ENCODE measurements around the gene SSNA1.

The SSNA1 gene

DNA sequence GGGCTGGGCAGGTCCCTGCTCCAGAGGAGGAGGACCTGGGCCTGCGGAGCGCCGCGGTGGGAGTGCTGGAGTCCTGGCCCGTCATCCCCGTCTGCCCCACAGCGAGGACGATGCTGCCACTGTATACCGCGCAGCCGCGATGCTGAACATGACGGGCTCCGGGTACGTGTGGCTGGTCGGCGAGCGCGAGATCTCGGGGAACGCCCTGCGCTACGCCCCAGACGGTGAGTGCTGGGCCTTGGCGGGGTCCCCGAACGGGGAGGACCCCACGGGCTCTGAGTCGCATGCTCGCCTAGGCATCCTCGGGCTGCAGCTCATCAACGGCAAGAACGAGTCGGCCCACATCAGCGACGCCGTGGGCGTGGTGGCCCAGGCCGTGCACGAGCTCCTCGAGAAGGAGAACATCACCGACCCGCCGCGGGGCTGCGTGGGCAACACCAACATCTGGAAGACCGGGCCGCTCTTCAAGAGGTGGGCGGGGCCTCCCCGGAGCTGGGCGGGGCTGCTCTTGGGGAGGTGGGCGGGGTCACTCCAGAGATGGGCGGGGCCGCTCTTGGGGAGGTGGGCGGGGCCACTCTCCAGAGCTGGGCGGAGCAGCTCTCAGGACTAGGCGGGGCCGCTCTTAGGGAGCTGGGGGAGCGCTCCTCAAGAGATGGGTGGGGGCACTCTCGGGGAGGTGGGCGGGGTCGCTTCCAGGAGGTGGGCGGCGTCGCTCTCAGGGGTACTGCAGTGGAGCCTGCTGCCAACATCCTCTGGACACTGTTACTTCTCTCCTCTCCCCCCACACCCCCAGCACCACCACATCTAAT is 31.7 kb upstream of the SSNA1 start:
- no peak for FAIRE-seq

DNA sequence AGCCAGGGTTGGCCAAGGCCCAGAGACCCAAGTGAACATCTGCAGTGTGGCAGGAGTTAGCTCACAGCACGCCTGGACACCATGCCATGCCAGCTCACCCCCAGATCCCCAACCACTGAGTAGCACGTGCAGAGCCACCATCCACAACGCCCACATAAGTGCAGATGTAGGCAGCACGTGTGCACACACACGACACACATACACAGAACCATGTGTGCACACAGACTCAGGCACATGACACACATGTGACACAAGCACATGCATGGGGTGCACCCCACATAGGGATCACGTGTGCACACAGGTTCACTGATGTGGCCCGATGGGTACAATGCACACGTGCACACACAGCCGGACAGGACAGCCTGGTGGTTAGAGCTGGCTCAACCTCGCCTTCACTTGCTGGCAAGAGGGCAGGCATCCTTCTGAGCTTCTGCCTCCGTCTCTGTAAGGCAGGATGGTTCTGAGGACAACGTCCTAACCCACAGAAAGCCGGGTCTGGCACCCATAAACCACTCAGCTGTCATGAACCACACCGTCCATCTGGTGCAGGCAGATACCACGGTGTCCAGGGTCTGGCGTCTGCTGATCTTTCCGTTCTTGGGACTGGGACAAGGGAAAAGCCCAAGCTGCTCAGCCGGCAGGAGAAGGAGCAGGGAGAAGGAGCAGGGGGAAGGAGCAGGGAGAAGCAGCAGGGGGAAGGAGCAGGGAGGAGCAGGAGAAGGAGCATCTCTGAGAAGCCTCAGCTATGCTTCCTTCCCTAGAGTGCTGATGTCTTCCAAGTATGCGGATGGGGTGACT is 30.7 kb upstream of the SSNA1 start:
- FAIRE-seq = no peak

DNA sequence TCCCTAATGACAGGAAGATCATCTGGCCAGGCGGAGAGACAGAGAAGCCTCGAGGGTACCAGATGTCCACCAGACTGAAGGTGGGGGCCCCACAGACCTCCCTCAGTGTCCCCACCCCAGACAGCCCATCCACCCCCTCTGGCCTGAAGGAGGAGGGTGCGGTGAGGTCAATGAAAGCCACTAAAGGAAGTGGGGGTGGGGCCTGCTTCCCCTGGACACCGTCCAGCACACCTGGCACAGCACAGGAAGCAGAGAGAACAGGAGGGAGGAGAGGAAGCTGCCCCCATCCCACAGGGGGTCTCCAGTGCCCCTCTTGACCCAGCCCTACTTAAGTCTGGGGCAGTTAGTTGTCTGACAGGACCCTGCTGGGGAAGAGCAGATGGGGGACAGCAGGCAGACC is 29.9 kb upstream of the SSNA1 start:
- no peak for FAIRE-seq

DNA sequence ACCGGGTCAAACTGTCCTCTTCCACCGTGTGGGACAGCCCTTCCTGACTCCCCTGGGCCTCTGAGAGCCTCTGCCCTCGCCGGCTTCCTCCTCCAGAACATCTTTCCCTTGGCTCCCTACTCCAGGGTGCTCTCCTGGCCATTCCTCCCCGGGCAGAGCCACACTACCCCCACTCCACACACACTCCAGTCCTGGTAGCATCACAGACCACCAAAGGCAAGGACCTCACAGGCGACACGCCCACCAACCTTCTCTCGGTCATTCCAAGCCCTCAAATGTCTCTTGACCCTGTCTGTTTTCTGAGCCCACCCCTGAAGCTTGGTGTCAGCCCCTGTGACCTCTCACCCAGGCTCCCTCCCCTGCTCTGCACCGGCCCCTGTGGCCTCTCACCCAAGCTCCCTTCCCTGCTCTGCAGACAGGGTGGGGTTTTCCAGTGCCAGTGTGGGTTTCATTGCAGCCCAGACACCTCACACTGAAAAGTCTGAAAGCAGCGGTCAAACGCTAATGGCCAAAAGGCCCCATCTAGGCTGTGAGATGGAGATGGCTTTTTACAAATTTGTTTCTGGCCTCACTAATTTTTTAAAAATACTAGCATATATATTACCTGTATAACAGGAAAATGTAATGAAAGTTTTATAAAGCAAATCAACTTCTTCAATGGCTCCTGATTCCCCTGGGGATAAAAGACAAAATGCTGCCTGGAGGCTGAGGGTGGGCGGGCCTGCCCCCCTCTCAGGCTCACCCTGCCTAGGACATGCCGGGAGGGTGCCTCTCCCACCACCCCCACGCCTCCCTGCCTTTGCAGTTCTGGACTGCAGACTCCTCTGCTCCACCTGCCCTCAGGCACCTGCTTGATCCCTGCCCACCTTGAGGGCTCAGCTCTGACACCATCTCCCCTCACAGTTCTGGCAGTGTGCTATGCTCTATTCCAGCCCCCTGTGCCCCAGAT is 29.1 kb upstream of the SSNA1 start:
- FAIRE-seq = no peak

DNA sequence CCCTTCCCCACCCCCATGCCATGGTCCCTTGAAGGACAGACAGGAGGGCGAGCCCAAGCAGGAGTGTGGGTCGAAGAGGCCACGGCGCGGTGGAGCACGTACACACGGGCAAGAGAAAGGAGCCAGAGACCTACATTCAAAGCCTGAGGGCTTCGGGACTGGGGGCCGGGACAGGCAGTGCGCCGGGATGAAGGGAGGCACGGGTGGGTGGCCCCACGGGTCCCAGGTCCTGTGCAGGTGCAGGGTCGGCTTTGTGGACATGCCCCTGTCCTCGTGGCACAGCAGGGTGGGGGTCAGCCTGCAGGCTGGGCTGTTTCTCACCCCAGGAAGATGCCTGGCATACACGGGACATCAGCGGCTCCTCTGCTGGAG is 28.4 kb upstream of the SSNA1 start:
- FAIRE-seq = no peak

DNA sequence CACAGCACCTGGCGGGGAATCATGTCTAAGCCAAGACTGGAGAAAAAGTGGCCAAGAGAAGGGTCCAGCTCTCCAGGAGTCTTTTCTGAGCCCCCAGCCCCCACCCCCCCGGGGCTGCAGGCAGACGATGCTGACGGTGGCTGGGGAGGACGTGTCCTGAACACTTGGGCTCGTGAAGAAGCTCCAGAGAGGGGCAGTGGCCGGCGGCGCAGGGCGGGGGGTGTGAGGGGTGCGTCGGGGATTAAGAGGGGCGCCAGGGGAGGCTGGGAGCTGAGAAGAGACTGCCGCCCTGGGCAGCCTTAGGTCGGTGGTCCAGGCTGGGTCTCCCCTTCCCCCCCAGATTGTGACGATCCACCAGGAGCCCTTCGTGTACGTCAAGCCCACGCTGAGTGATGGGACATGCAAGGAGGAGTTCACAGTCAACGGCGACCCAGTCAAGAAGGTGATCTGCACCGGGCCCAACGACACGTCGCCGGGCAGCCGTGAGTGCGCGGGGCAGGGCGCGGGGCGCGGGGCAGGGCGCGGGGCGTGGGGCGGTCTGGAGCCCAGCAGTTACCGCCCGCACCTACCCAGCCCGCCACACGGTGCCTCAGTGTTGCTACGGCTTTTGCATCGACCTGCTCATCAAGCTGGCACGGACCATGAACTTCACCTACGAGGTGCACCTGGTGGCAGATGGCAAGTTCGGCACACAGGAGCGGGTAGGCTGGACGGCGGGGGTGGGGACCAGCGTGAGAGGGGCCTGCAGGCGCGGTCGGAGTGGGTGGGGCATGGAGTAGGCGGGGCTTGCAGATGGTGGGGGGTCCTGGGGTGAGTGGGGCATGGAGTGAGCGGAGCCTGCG is 27.5 kb upstream of the SSNA1 start:
- no peak for FAIRE-seq

DNA sequence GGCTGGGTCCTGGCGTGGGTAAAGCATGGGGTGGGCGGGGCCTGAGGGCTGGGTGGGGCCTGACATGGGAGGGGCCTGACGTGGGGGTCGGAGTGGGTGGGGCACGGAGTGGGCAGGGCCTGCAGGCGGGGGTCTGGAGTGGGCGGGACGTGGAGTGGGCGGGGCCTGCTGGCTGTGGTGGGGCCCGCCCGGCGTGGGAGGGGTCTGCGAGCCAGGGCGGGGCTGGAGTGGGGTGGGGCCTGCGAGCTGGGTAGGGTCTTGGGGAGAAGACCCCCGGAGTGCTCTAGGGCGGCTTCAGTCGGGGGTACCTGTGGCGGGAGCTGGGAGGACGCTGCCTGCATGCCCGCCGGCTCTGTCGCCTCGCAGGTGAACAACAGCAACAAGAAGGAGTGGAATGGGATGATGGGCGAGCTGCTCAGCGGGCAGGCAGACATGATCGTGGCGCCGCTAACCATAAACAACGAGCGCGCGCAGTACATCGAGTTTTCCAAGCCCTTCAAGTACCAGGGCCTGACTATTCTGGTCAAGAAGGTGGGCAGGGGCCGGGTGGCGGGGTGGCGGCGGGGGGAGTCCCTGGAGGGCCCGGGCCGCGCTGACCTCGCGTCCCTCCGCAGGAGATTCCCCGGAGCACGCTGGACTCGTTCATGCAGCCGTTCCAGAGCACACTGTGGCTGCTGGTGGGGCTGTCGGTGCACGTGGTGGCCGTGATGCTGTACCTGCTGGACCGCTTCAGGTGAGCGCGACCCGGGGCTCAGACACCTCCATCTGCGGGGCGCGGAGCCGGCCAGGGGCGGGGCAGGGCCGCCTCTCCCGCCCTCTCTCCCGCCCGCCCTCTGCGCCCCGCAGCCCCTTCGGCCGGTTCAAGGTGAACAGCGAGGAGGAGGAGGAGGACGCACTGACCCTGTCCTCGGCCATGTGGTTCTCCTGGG is 26.7 kb upstream of the SSNA1 start:
- no peak for FAIRE-seq

DNA sequence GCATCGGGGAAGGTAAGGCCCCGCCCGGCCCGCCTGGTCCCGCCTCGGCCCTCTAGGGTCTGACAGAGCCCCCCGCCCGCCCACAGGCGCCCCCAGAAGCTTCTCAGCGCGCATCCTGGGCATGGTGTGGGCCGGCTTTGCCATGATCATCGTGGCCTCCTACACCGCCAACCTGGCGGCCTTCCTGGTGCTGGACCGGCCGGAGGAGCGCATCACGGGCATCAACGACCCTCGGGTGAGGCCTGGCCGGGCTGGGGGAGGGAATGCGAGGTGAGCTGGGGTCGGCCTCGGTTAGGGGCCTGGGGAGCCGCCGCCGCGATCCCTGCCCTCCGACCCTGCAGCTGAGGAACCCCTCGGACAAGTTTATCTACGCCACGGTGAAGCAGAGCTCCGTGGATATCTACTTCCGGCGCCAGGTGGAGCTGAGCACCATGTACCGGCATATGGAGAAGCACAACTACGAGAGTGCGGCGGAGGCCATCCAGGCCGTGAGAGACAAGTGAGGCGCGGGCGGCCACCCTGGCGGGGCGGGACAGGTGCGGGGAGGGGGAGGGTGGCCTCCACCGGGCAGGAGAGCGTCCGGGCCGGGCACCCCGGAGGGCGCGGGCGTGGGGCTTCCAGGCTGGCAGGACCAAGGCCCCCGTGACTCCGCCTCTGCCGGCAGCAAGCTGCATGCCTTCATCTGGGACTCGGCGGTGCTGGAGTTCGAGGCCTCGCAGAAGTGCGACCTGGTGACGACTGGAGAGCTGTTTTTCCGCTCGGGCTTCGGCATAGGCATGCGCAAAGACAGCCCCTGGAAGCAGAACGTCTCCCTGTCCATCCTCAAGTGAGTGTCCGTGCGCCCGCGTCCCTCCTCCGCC is 25.7 kb upstream of the SSNA1 start:
- FAIRE-seq = no peak

DNA sequence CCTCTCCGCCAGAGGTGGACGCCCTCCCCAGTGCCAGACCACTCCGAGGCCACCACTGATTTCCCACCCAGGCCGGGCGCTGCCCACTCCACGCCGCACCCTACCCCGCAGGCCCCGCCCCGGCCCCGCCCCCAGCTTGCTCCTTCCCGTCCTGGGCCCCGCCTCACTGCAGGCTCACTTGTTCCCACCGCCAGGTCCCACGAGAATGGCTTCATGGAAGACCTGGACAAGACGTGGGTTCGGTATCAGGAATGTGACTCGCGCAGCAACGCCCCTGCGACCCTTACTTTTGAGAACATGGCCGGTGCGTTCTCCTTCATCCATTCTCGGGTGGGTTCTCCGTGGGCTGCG is 25.1 kb upstream of the SSNA1 start:
- no peak for FAIRE-seq

DNA sequence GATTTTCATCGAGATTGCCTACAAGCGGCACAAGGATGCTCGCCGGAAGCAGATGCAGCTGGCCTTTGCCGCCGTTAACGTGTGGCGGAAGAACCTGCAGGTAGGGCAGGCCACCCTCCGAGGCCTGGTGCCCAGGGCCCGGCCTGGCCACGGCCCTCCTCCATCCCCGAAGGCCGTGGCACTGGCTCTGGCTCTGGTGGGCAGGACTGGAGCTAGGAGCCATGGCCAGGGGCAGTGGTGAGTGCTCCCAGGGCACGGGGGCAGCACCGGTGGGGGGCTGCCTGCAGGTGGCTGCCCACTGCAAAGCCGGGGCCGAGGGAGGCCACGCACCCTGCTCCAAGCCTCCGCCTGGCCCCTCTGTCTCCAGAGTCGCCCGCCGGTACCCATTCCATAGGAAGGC is 24.7 kb upstream of the SSNA1 start:
- FAIRE-seq = no peak

DNA sequence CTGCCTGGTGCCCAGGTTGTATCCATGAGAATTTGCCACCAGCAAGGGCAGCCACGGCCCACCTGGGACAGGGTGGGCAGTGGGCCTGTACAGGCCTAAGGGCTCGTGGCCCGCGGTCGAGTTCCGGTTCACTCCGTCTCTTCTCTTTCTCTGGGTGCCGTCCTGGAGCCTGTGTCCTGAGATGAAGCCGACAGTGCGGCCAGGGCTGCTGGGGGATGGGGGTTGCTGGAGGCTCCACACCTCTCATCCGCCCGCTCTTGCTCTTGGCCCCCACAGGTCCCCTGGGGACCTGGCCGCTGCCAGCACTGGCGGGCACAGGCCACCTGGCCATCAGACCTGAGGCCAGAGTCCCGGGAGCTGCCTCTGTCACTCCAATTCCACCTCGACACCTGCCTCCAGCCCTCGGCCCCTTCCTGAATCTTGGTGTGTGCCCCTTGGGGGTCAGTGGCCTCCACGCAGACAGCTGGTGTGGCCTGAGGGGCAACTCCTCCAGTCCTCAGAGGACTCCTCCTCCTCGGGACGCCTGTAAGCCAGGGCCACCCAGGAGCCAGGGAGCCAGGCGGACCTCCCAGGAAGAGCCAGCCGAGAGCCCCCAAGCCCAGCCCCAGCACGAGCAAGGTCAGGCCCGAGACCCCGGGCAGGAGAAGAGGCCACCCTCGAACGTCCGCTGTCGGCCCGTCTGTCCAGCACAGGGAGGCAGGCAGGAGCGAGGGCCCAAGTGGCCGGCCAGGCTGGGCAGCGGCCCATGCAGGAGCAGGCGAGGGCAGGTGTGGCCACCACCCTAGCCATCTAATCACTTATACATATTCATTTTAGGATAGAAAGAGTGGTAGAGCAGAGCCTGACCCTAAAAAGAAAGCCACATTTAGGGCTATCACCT is 23.9 kb upstream of the SSNA1 start:
- FAIRE-seq = no peak

DNA sequence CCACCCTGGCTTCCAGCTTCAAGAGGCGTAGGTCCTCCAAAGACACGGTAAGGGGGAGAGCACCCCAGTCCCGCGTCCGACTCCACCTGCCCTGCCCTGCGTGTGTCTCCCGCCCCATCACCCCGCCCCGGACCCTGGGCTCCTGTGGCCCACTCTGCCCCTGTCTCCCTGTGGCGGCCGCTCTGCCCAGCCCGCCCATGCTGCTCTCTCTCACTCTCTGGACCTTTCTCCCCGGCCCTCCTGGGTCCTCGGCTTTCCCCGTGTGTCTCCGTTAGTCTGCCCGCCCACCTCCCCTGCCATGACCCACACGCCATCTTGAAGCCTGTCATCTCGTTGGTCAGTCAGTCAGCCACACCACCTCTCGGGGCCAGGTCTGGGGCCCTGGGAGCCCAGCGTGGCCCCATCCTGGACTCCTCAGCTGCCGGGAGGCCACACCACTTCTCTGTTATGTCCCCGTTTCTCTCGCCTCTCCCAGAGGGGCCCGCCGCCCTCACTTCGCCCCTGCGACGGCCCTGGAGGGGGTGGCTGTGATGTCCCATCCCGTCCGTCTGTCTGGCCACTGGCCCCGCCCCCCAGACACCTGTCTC is 23.1 kb upstream of the SSNA1 start:
- FAIRE-seq = no peak

DNA sequence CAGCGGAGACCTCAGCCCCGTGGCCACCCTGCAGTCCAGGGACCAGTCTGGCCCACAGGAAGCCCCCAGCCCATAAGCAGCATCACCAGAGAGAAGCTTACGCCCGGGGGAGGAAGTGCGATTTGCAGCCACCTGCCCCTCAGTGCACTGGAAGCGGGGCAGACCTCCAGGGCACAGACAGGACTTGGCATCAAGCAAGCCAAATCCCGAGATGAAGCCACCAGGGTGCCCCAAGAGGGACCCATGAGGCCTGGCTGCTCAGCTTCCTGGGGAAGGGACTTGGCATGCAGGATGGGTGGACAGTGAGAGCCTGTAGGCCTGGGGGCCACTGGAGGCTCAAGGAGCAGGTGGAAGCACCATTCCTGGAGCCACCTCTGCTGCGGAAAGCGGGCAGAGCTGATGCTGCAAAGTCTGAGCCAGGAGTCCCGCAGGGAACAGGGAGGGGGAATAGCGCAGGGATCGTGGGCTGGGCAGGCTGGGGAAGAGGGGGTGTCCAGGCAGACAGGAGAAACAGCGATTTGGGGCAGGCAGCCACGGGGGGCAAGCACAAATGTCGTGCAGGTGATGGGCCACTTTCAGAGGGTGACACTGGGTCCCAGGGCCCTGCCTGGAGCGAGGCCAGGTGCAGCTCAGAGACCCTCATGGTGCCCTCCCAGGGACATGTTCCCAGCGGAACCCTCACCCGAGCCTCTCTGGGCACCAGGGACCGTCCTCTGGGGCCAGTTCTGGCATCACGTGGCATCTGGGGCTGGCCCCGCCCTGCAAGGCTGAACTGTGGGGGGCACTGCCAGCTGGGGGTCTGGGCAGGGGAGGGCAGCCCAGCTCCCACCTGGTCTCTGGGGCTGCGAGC is 21.9 kb upstream of the SSNA1 start:
- no peak for FAIRE-seq

DNA sequence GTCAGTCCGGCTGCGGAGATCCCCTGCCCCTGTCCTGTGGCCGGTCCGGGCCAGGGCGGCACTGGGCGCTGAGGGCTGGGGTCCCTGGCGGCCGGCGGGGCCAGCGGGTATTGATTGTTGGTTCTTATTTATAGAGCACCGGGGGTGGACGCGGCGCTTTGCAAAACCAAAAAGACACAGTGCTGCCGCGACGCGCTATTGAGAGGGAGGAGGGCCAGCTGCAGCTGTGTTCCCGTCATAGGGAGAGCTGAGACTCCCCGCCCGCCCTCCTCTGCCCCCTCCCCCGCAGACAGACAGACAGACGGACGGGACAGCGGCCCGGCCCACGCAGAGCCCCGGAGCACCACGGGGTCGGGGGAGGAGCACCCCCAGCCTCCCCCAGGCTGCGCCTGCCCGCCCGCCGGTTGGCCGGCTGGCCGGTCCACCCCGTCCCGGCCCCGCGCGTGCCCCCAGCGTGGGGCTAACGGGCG is 21.2 kb upstream of the SSNA1 start:
- FAIRE-seq = no peak

DNA sequence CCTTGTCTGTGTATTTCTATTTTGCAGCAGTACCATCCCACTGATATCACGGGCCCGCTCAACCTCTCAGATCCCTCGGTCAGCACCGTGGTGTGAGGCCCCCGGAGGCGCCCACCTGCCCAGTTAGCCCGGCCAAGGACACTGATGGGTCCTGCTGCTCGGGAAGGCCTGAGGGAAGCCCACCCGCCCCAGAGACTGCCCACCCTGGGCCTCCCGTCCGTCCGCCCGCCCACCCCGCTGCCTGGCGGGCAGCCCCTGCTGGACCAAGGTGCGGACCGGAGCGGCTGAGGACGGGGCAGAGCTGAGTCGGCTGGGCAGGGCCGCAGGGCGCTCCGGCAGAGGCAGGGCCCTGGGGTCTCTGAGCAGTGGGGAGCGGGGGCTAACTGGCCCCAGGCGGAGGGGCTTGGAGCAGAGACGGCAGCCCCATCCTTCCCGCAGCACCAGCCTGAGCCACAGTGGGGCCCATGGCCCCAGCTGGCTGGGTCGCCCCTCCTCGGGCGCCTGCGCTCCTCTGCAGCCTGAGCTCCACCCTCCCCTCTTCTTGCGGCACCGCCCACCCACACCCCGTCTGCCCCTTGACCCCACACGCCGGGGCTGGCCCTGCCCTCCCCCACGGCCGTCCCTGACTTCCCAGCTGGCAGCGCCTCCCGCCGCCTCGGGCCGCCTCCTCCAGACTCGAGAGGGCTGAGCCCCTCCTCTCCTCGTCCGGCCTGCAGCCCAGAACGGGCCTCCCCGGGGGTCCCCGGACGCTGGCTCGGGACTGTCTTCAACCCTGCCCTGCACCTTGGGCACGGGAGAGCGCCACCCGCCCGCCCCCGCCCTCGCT is 20.5 kb upstream of the SSNA1 start:
- FAIRE-seq = no peak

DNA sequence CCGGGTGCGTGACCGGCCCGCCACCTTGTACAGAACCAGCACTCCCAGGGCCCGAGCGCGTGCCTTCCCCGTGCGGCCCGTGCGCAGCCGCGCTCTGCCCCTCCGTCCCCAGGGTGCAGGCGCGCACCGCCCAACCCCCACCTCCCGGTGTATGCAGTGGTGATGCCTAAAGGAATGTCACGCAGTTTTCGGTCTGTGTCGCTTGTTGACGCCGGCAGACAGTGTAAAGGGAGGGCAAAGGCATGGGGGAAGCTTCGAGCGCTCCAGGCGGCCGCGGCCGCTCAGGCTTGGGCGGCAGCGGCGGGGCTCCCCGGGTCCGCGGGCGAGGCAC is 19.9 kb upstream of the SSNA1 start:
- no peak for FAIRE-seq
